HEK293T (cell line): ENCODE measurements around the gene SYNJ2.

Experiments
- CTCF ChIA-PET: fragments of 350-600 bp; formaldehyde crosslinking; extraction: SDS; loops from one replicate; lab custom pipeline; 2021; ENCODE audit warnings: antibody characterized with exemption, inconsistent platforms; lab: Yijun Ruan, JAX
- POLR2A ChIA-PET: fragments of 350-600 bp; formaldehyde crosslinking; extraction: SDS; loops from one replicate; lab custom pipeline; 2020; ENCODE audit warnings: antibody characterized with exemption, inconsistent platforms; lab: Yijun Ruan, JAX
- DNase-seq: peaks from one replicate; pipeline ENCODE4 v3.0.0; 2012; ENCODE audit warnings: mixed read lengths; ENCODE audit errors: extremely low spot score
- ARNT ChIP-seq: fragments of 450-650 bp; IDR thresholded peaks from 2 replicates; pipeline ENCODE4 v1.6.1; 2017; ENCODE audit warnings: mild to moderate bottlenecking
- BHLHE40 ChIP-seq: fragments of 450-650 bp; IDR thresholded peaks from 2 replicates; pipeline ENCODE4 v1.6.1; 2016; ENCODE audit warnings: mild to moderate bottlenecking, moderate library complexity, borderline replicate concordance
- CTBP1 ChIP-seq: fragments of 450-650 bp; IDR thresholded peaks from 2 replicates; pipeline ENCODE4 v1.6.1; 2016; ENCODE audit warnings: borderline replicate concordance
- ELF4 ChIP-seq: fragments of 450-650 bp; IDR thresholded peaks from 2 replicates; pipeline ENCODE4 v1.6.1; 2017; ENCODE audit warnings: antibody characterized with exemption
- FOXA1 ChIP-seq: fragments of 450-650 bp; IDR thresholded peaks from 2 replicates; pipeline ENCODE4 v1.6.1; 2016; ENCODE audit warnings: mild to moderate bottlenecking
- FOXK2 ChIP-seq: fragments of 450-650 bp; IDR thresholded peaks from 2 replicates; pipeline ENCODE4 v1.6.1; 2016; ENCODE audit warnings: mild to moderate bottlenecking
- FOXM1 ChIP-seq: fragments of 450-650 bp; IDR thresholded peaks from 2 replicates; pipeline ENCODE4 v1.6.1; 2017; ENCODE audit warnings: mild to moderate bottlenecking, borderline replicate concordance
- HDGF ChIP-seq: fragments of 450-650 bp; IDR thresholded peaks from 2 replicates; pipeline ENCODE4 v1.6.1; 2017; ENCODE audit warnings: antibody characterized with exemption, borderline replicate concordance
- L3MBTL2 ChIP-seq: fragments of 450-650 bp; conservative IDR thresholded peaks from 2 replicates; pipeline ENCODE4 v1.6.1; 2016; ENCODE audit warnings: mild to moderate bottlenecking
- LEF1 ChIP-seq: fragments of 450-650 bp; IDR thresholded peaks from 2 replicates; pipeline ENCODE4 v1.6.1; 2017; ENCODE audit warnings: mild to moderate bottlenecking, borderline replicate concordance
- NFRKB ChIP-seq: fragments of 450-650 bp; IDR thresholded peaks from 2 replicates; pipeline ENCODE4 v1.6.1; 2016; ENCODE audit warnings: mild to moderate bottlenecking, moderate library complexity
- SP1 ChIP-seq: fragments of 450-650 bp; IDR thresholded peaks from 2 replicates; pipeline ENCODE4 v1.6.1; 2017
- SUZ12 ChIP-seq: fragments of 450-650 bp; IDR thresholded peaks from 2 replicates; pipeline ENCODE4 v1.6.1; 2016; ENCODE audit warnings: mild to moderate bottlenecking
- TARDBP ChIP-seq: fragments of 450-650 bp; IDR thresholded peaks from 2 replicates; pipeline ENCODE4 v1.6.1; 2016
- ZNF384 ChIP-seq: fragments of 450-650 bp; IDR thresholded peaks from 2 replicates; pipeline ENCODE4 v1.6.1; 2016
- TF ChIP-seq, protein P1 (sequence below): fragments of 450-650 bp; IDR thresholded peaks from 2 replicates; pipeline ENCODE4 v1.6.1; 2016

Gene SYNJ2

GRCh38 chr6:158053377-158054313, 72.0 kb downstream of the SYNJ2 start:
- TF ChIP-seq L3MBTL2 (no peak), CTBP1 (no peak), ZNF384 (no peak), ELF4 (no peak), BHLHE40 (no peak), ARNT (no peak), FOXA1 (no peak), SP1 (no peak), FOXK2 (no peak), HDGF (no peak), FOXM1 (no peak), NFRKB (no peak), SUZ12 (no peak), LEF1 (no peak)
- ChIA-PET POLR2A (no interaction called here), CTCF (no interaction called here)
- DNase-seq = no peak

- no peak for TF ChIP-seq BHLHE40
- no peak for TF ChIP-seq NFRKB
- TF ChIP-seq ELF4 = no peak
- TF ChIP-seq SP1 = no peak
- TF ChIP-seq HDGF = no peak
- no peak for TF ChIP-seq TARDBP
- TF ChIP-seq SUZ12 = no peak
- TF ChIP-seq FOXM1 = no peak
- TF ChIP-seq L3MBTL2 = no peak
- DNase-seq = no peak
- CTCF ChIA-PET = no interaction called here
- POLR2A ChIA-PET = no interaction called here
These were observed 74.7 kb downstream of the SYNJ2 start for GRCh38 chr6:158056355-158056754.

GRCh38 chr6:158056804-158057203, 75.1 kb downstream of the SYNJ2 start:
- no peak for TF ChIP-seq FOXM1
- no peak for TF ChIP-seq ELF4
- TF ChIP-seq BHLHE40 = no peak
- TF ChIP-seq L3MBTL2 = no peak
- TF ChIP-seq, protein P1, sequence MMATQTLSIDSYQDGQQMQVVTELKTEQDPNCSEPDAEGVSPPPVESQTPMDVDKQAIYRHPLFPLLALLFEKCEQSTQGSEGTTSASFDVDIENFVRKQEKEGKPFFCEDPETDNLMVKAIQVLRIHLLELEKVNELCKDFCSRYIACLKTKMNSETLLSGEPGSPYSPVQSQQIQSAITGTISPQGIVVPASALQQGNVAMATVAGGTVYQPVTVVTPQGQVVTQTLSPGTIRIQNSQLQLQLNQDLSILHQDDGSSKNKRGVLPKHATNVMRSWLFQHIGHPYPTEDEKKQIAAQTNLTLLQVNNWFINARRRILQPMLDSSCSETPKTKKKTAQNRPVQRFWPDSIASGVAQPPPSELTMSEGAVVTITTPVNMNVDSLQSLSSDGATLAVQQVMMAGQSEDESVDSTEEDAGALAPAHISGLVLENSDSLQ = no peak
- no peak for TF ChIP-seq FOXK2
- ChIA-PET CTCF (no interaction called here), POLR2A (no interaction called here)
- DNase-seq = no peak

GRCh38 chr6:158057213-158057987, 75.7 kb downstream of the SYNJ2 start:
- ChIA-PET CTCF (no interaction called here), POLR2A (no interaction called here)
- TF ChIP-seq BHLHE40 (no peak), ZNF384 (no peak), L3MBTL2 (no peak), SP1 (no peak), FOXM1 (no peak), FOXK2 (no peak), FOXA1 (no peak)
- TF ChIP-seq, protein P1 = no peak
- no peak for DNase-seq

GRCh38 chr6:158058171-158058651, 76.5 kb downstream of the SYNJ2 start:
- TF ChIP-seq NFRKB = no peak
- no peak for TF ChIP-seq HDGF
- no peak for TF ChIP-seq FOXA1
- no peak for TF ChIP-seq CTBP1
- no peak for TF ChIP-seq TARDBP
- TF ChIP-seq L3MBTL2 = no peak
- ChIA-PET CTCF (interaction anchor here (1.0 kb wide), 1 partner anchor 12 kb away, joined by 3 read pairs; no protein-coding TSS in a partner anchor), POLR2A (no interaction called here)
- no peak for DNase-seq

DNA sequence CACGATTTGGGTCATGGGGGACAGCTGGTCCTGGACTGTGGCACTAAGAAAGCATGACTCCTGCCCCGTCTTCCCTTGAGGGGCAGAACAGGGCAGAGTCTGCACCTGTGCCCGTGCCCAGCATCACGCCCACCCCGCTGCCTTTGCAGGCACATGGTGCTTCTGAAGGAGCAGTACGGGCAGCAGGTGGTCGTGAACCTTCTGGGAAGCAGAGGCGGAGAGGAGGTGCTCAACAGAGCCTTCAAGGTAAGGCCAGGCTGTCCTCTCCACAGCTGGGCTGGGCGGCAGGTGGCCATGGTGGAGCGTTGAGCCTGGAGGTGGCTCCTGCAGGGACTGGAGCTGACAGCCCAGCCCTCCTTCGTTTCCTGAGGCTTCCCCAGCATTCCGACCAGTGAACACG, 77.4 kb downstream of the SYNJ2 start:
- no peak for TF ChIP-seq FOXA1
- TF ChIP-seq LEF1 = no peak
- TF ChIP-seq SP1 = no peak
- no peak for TF ChIP-seq CTBP1
- no peak for TF ChIP-seq BHLHE40
- no peak for TF ChIP-seq TARDBP
- no peak for DNase-seq
- POLR2A ChIA-PET = no interaction called here
- CTCF ChIA-PET = interaction anchor here (1.0 kb wide), 1 partner anchor 13 kb away, joined by 3 read pairs; no protein-coding TSS in a partner anchor
